CD14-positive monocyte (primary cell): Measurements from ENCODE around the gene C1QC. TPM values are rescaled to one million over a fixed set of nuclear protein-coding genes. Genes with fewer than 3 reads are reported as not detected.

ENCODE experiments used
- DNase-seq, 3 donors: peaks; one replicate each; pipeline ENCODE4 v3.0.0-alpha.2; 2011 to 2022
- H2AFZ ChIP-seq: 2 replicates; pipeline ENCODE4 v1.6.0; 2012; ENCODE audit warnings: mild to moderate bottlenecking, low read depth, low read length, inconsistent platforms; ENCODE audit not compliant: insufficient read depth, poor library complexity, severe bottlenecking
- H3K27ac ChIP-seq, 2 donors: 1 replicate in 1 of 2; 2 replicates in 1 of 2; pipeline ENCODE4 v1.5.1; 2012 to 2013; ENCODE audit warnings: low read length in 2 of 2, control low read depth in 1 of 2, inconsistent platforms in 1 of 2, low read depth in 1 of 2, mild to moderate bottlenecking in 1 of 2
- H3K27me3 ChIP-seq, 2 donors: one replicate each; pipeline versions ENCODE4 v1.6.0 to v1.6.1; 2011 to 2013; ENCODE audit warnings: low read length in 2 of 2; ENCODE audit not compliant: control insufficient read depth in 2 of 2, insufficient read depth in 2 of 2
- H3K36me3 ChIP-seq, 2 donors: replicated peaks in 1 of 2; 1 replicate in 1 of 2; 2 replicates in 1 of 2; pipeline versions ENCODE4 v1.5.1 to v1.6.1; 2012 to 2013; ENCODE audit warnings: low read length in 2 of 2, control low read depth in 1 of 2, inconsistent platforms in 1 of 2, mild to moderate bottlenecking in 1 of 2; ENCODE audit not compliant: insufficient read depth in 2 of 2, control insufficient read depth in 1 of 2
- H3K4me1 ChIP-seq, 2 donors: 1 replicate in 1 of 2; 2 replicates in 1 of 2; pipeline versions ENCODE4 v1.5.1 to v1.6.1; 2012 to 2013; ENCODE audit warnings: low read length in 2 of 2, control low read depth in 1 of 2, inconsistent platforms in 1 of 2, mild to moderate bottlenecking in 1 of 2, moderate library complexity in 1 of 2; ENCODE audit not compliant: insufficient read depth in 2 of 2, control insufficient read depth in 1 of 2
- H3K4me2 ChIP-seq: replicated peaks from 2 replicates; pipeline ENCODE3; 2012; ENCODE audit warnings: low read length, moderate library complexity, mild to moderate bottlenecking; ENCODE audit not compliant: poor library complexity, severe bottlenecking; ENCODE audit errors: extremely low read depth
- H3K4me3 ChIP-seq, 3 experiments: fragments of 200-600 bp in 1 of 3; sonication (generic) in 1 of 3; replicated peaks in 1 of 3; 1 replicate in 2 of 3; 2 replicates in 1 of 3; pipeline ENCODE4 v1.5.1; 2011 to 2013; ENCODE audit warnings: low read length in 3 of 3, mild to moderate bottlenecking in 3 of 3, control low read depth in 2 of 3, low read depth in 2 of 3, inconsistent platforms in 1 of 3, moderate library complexity in 1 of 3
- H3K79me2 ChIP-seq: 2 replicates; pipeline ENCODE4 v1.6.0; 2012; ENCODE audit warnings: mild to moderate bottlenecking, control low read depth, inconsistent platforms, low read length, moderate library complexity; ENCODE audit not compliant: insufficient read depth
- H3K9ac ChIP-seq: 2 replicates; pipeline ENCODE4 v1.6.0; 2017; ENCODE audit warnings: low read length, mild to moderate bottlenecking; ENCODE audit not compliant: insufficient read depth, poor library complexity, severe bottlenecking
- H3K9me3 ChIP-seq, 2 donors: replicated peaks in 1 of 2; 1 replicate in 1 of 2; 2 replicates in 1 of 2; pipeline versions ENCODE4 v1.5.1 to v1.6.1; 2012 to 2013; ENCODE audit warnings: low read length in 2 of 2, control low read depth in 1 of 2; ENCODE audit not compliant: control insufficient read depth in 1 of 2, insufficient read depth in 1 of 2
- H4K20me1 ChIP-seq: 2 replicates; pipeline ENCODE4 v1.6.0; 2012; ENCODE audit warnings: mild to moderate bottlenecking, low read length, control low read depth, moderate library complexity; ENCODE audit not compliant: insufficient read depth
- H3K27ac Mint-ChIP-seq, 7 donors: one replicate each; pipeline ENCODE4 v1.8.0; 2020; ENCODE audit warnings: mild to moderate bottlenecking in 7 of 7, mixed read lengths in 7 of 7, moderate library complexity in 6 of 7, inconsistent platforms in 2 of 7
- H3K27me3 Mint-ChIP-seq, 3 donors: one replicate each; pipeline ENCODE4 v1.8.0; 2021 to 2022; ENCODE audit warnings: low read depth in 3 of 3, mild to moderate bottlenecking in 3 of 3, mixed read lengths in 3 of 3, moderate library complexity in 3 of 3, inconsistent platforms in 1 of 3
- H3K36me3 Mint-ChIP-seq, 2 donors: one replicate each; pipeline ENCODE4 v1.8.0; 2020; ENCODE audit warnings: mixed read lengths in 2 of 2, inconsistent platforms in 1 of 2, mild to moderate bottlenecking in 1 of 2
- H3K4me1 Mint-ChIP-seq: one replicate; pipeline ENCODE4 v1.8.0; 2020; ENCODE audit warnings: mild to moderate bottlenecking, mixed read lengths
- H3K4me3 Mint-ChIP-seq, 2 donors: one replicate each; pipeline ENCODE4 v1.8.0; 2020; ENCODE audit warnings: mild to moderate bottlenecking in 2 of 2, mixed read lengths in 2 of 2, moderate library complexity in 1 of 2
- H3K9me3 Mint-ChIP-seq, 7 donors: one replicate each; pipeline ENCODE4 v1.8.0; 2020 to 2022; ENCODE audit warnings: mixed read lengths in 7 of 7, mild to moderate bottlenecking in 6 of 7, moderate library complexity in 6 of 7, inconsistent platforms in 2 of 7
- CTCF ChIP-seq: fragments of 200-600 bp; IDR thresholded peaks from one replicate; pipeline ENCODE4 v1.8.0; 2022; ENCODE audit warnings: antibody characterized with exemption, mild to moderate bottlenecking
- WGBS: methylation state at CpG from one replicate; pipeline ENCODE4 v1.1.5; 2013; ENCODE audit warnings: missing lambda C conversion rate; ENCODE audit not compliant: insufficient coverage; 5-methylcytosine and 5-hydroxymethylcytosine counted together
- intact Hi-C, 2 donors: fragments of 100-400 bp; cut with micrococcal nuclease; formaldehyde crosslinking; loops; one replicate each; pipeline versions ENCODE4 v1.15.0 to v1.15.1; 2023
- polyA plus RNA-seq, 3 donors: library from polyadenylated mRNA; depleted of rRNA in 1 of 3; unstranded in 2 of 3; stranded (reverse) in 1 of 3; fragments of 300-500 nt in 2 of 3; fragments of >200 nt in 1 of 3; fragmentation: Illumina TruSeq in 2 of 3; gene quantifications; 1 replicate in 2 of 3; 2 replicates in 1 of 3; pipeline ENCODE4 v1.2.3, GENCODE V29; 2012 to 2021

Gene C1QC
- polyA plus RNA-seq, 3 donors = 0.74 to 3.6 (median 0.85) TPM

GRCh38 chr1:22619798-22620197 is 23.6 kb upstream of the C1QC start:
- H3K27me3 ChIP-seq = peaks cover 0 to 7% of the 10 kb centered on the region in 2 donors
- H3K36me3 ChIP-seq = no peaks in the 10 kb centered on the region
- no peak overlapping the region for H3K9ac ChIP-seq
- H3K79me2 ChIP-seq = no peaks in the 10 kb centered on the region
- Mint-ChIP-seq H3K4me1 (peaks cover 6% of the 10 kb centered on the region), H3K9me3 (no peaks in the 10 kb centered on the region), H3K4me3 (no peak overlapping the region), H3K27me3 (peaks cover 13 to 30% (median 29%) of the 10 kb centered on the region in 3 donors), H3K36me3 (no peaks in the 10 kb centered on the region), H3K27ac (peak overlapping the region in 1 of 7 donors; percentile 2)
- H3K4me2 ChIP-seq = no peak overlapping the region
- H4K20me1 ChIP-seq = no peaks in the 10 kb centered on the region
- no peak overlapping the region for H3K4me3 ChIP-seq
- TF ChIP-seq CTCF = no peak
- no peak overlapping the region for H3K27ac ChIP-seq
- H3K9me3 ChIP-seq = no peaks in the 10 kb centered on the region
- H3K4me1 ChIP-seq = no peaks in the 10 kb centered on the region
- H2AFZ ChIP-seq = no peak overlapping the region
- intact Hi-C loops = no loop called here
- WGBS = 56% methylated on average over 7 of the region's 12 CpGs
- DNase-seq = no peak

GRCh38 chr1:22621761-22622160 is 21.7 kb upstream of the C1QC start:
- no peak for TF ChIP-seq CTCF
- DNase-seq = no peak
- no peak overlapping the region for H3K9ac ChIP-seq
- H3K4me3 ChIP-seq = no peak overlapping the region
- H2AFZ ChIP-seq = no peak overlapping the region
- no peaks in the 10 kb centered on the region for H4K20me1 ChIP-seq
- H3K4me2 ChIP-seq = no peak overlapping the region
- no peak overlapping the region for H3K4me3 Mint-ChIP-seq
- H3K4me1 ChIP-seq = no peaks in the 10 kb centered on the region
- peaks cover 0 to 16% of the 10 kb centered on the region in 2 donors for H3K27me3 ChIP-seq
- H3K79me2 ChIP-seq = no peaks in the 10 kb centered on the region
- peaks cover 16 to 33% (median 27%) of the 10 kb centered on the region in 3 donors for H3K27me3 Mint-ChIP-seq
- H3K9me3 ChIP-seq = no peaks in the 10 kb centered on the region
- no peaks in the 10 kb centered on the region for H3K36me3 Mint-ChIP-seq
- peaks cover 6% of the 10 kb centered on the region for H3K4me1 Mint-ChIP-seq
- H3K36me3 ChIP-seq = no peaks in the 10 kb centered on the region
- intact Hi-C loops = no loop called here
- H3K27ac ChIP-seq = no peak overlapping the region
- H3K27ac Mint-ChIP-seq = no peak overlapping the region
- H3K9me3 Mint-ChIP-seq = no peaks in the 10 kb centered on the region
- no CpG with 5 or more reads among the region's 4 CpGs for WGBS
